NCI-H345 treated with DMSO at 0.1 percent for 48 hours (cell line): ENCODE measurements around the gene C4orf17.

ENCODE experiments used
- DNase-seq: peaks from one replicate; lab custom pipeline; 2025; ENCODE audit not compliant: unreplicated experiment; lab: John Stamatoyannopoulos, UW

C4orf17 gene

DNA sequence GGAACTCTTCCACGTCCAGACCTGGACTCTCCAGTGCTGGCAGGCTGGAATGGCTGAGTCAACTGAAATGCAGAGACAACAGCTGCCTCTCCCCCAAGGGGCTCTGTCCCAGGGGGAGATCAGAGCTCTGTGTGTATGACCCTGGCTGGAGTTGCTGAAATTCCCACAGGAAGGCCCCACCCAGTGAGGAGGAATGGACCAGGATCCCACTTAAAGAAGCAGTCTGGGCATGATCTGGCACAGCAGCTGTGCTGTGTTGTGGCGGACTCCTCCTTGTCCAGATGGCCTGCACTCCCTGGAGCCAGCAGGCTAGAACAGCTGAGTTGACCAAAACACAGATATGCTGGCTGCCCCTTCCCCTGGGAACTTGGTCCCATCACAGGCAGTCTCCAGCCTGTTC, 25.4 kb downstream of the C4orf17 start:
- DNase-seq: no peak

GRCh38 chr4:99536848-99537247, 26.0 kb downstream of the C4orf17 start:
- no peak for DNase-seq

DNA sequence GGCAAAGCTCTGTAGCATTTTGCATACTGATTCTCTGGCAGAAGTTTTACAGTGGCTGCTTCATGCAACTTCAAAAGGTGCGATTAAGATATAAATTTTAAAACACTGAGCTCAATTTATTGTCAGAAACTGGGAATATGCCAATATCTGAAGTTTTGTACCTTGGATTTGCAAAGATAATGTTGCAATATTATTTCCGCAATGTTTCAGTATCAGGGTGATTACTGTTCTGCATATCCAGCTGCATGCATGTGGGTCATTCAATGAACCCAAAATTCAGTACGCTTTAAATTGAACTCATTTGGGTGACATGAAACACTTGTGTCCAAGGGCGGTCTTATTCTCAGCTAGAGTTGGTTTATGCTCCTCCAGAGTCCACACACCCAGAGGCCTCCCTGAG, 26.9 kb downstream of the C4orf17 start:
- no peak for DNase-seq

- DNase-seq: no peak
Observed at GRCh38 chr4:99540277-99540939, 29.6 kb downstream of the C4orf17 start.

- DNase-seq: no peak
Observed at GRCh38 chr4:99552872-99553271, 42.1 kb downstream of the C4orf17 start.

DNA sequence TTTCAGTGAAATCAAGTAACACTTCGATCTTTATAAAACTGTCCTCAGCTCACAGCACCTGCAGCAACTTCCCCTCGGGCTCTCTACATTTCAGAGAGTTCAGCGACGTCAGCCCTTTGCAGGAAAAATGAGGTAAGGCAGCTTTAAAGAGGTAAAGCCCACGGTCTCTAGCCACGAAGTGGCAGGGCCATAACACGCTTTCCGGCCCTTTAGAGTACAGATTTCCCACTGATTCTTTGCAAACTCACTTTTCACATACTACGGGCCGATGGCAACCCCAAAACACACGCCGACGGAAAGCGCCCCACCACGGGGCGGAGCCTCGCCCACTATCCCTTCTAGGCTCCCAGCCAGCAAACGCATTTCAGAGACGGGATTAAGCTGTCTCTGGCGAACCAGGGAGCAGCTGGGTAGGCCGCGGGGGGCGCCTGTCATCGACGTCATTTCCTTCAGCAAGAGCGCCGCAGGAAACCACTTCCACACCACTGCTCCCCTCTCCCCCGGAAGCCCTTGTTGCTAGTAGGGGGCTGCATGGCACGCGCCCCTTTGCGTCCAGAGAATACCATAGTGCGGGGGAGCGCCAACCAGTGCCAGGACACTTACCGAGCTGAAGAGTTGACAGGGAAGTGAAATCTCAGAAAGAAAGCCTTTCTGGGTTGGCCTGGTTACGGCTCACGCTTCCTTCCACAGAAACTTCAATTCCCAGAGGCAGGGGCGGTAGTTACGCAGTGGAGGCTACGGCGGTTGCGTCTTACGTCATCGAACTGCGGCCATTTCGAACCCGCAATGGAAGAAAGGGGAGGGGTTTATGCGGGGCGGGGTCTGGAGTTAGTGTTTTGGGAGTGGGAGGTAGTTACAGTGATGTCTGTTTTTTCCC, 52.7 kb downstream of the C4orf17 start, which contains the start of gene TRMT10A:
TRMT10A (minus strand) TSS at position 730 of the 877 bp plus-strand sequence. CDS start 4,701 bp downstream, outside the sequence.
- peak; percentile 89 for DNase-seq

- DNase-seq: no peak
Observed at GRCh38 chr4:99564921-99565320, 54.1 kb downstream of the C4orf17 start.

- no peak for DNase-seq
Observed at GRCh38 chr4:99571883-99572282, 61.1 kb downstream of the C4orf17 start.

DNA sequence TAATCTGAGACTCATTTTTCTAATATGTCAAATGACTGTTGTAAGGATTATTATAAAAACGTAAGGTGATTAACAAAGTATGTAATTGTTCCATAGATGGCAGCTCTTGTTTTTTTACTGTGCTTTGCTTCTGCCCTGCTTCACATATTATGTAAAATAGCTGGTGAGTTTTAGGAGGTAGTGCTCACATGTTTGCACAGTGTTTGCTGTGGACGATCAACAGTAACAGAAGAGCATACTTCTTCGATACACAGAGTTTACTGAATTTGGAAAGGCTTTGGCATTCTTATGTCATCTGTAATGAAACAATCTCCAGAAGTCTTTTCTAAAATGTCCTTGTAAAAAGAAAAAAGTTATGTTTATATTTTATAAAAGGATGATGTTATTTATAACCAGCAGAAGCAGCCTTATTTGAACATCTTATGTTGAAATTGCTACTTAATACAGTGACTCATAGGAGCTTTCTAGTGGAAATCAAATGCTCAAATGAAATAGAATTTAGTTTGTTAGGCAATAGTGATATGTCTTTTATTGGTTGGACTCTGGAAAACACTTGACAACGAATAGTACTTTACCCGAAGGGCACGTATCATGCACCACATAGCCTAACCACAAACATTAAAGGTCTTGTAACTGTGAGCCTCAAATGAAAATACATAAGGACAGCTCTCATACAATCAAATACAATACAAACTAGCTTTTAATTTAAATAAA, 61.9 kb downstream of the C4orf17 start:
- DNase-seq: no peak

DNA sequence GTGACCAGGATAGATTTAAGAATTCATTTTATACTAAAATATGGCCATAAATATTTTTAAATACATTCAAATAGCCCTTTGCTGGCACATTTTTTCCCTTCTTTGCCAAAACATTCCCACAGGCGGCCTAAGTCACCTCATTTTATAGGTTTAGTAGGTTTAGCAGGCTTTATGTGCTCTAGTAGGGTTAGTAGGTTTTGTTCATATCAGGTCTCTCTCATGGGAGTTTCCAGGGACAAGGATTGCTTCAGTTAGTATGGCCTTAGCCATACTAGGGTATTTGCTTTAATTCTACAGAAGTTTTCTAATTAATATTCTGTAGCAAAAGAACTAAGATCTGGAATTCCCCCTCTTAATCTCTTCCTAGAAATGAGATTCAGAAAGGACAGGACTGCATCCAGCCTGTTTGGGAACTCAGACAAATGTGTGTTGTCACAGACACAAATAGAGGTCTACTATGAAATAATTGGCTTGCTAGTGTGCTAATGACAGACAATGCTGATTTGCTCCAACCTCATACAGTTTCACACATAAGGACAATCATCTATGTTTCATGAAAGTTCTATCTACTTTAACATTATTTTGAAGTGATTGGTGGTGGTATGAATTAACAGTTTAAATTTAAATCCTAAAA, 63.0 kb downstream of the C4orf17 start:
- DNase-seq: no peak

DNA sequence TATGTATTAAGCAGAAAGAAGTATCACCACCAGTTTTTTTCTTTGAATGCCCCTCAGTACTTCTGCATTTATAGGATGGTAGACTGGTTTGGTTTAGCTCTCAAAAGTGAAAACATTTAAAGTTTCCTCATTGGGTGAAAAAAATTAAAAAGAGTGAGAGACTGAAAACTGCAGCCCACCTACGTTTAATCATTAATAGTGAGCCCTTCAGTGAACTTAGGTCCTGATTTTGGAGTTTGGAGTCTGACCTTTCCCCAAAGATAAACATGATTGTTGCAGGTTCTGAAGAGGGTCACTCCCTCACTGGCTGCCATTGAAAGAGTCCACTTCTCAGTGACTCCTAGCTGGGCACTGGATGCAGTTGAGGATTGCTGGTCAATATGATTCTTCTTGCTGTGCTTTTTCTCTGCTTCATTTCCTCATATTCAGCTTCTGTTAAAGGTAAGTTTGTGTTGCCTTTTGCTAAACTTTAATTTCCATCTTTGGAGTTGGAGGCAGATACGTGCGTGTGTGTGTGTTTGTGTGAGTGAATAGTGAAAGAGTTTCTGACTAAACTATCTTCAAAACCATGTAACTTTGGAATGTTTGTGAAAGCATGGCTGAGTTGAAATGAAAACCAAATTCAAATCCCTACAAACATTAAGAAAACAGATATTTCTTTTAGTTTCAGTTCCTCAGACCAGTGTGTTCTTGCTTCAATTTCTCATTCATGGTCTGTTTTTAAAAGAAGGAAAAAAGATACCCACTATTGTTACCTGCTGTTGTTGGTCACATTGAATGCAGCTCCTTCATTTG, 63.9 kb downstream of the C4orf17 start, which contains the start of gene MTTP:
MTTP (plus strand) TSS at position 295 of the 795 bp plus-strand sequence; CDS start at position 381, 86 bp downstream.
- no peak for DNase-seq

GRCh38 chr4:99578714-99579113, 67.9 kb downstream of the C4orf17 start:
- no peak for DNase-seq

DNA sequence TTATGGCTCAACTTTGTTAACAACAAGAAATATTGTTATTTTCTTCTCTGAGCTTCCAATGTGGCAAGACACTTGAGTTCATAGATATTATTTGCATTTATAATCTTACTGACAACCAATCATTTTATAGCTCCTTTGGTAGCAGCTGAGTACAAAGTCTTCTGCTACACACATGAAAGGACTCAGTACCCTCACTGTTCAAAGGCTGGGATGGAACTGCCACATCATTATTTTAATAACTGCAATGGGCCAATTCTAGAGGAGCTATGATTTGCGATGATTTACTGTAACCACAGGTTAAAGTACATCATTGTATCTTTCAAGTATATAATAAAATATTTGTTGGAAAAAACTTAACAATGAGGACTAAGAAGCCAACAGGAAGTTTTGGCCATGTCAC, 74.7 kb downstream of the C4orf17 start:
- DNase-seq: no peak

- no peak for DNase-seq
Observed at GRCh38 chr4:99586322-99586721, 75.5 kb downstream of the C4orf17 start.

DNA sequence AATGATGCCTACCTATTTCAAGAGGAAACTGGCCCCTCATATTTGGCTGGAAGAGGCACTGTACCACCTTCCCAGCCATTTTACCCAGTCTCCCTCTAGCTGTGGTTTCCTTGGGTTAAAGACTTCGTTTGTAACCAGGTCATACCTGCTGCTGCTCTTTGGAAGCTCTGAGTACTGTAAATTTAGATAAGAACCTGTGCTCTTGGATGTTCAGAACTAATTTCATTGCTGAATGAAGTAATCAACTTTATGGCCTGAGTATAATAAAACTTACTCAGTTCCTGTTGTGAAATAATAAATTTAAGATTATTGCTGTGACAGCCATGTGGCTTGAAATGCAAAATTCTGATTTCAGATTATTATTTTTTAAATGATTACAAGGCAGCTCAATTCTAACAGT, 76.0 kb downstream of the C4orf17 start:
- no peak for DNase-seq

GRCh38 chr4:99587309-99587708, 76.5 kb downstream of the C4orf17 start:
- DNase-seq: no peak

DNA sequence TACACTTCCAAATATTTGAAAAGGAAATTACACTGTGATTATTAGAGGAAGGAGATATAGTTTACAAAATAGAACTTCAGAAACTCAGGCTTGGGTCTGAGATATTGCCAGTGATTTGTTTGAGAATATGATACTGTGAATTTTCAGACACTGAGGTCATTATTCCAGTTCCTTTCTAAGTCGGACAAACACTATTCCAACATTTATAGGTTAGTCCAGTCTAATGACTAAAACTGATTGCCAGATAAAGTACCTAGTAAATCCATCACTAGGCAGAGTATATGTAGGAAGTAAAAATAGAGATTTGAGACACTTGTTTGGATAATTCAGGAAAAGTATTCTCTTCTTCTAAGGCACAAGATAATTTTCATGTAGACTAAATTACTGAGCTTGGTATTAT, 77.0 kb downstream of the C4orf17 start:
- no peak for DNase-seq

DNA sequence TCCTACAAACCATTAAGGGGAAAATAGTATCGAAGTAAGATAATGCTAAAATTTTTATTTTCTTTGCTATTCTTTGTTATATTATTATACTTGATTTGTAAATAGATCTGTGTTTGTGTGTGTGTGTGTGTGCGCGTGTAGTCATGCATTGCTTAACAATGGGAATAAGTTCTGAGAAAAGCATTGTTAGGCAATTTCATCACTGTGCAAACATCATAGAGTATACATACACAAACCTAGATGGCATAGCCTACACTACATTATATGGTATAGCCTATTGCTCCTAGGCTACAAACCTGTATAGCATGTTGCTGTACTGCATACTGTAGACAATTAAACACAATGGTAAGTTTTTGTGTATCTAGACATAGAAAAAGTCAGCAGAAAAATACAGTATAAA, 80.9 kb downstream of the C4orf17 start:
- no peak for DNase-seq
